Thyroid gland (tissue), 4 donors: ENCODE data around the gene PMM2.

Experiments
- POLR2A ChIP-seq, 2 donors: fragments of 450-650 bp; IDR thresholded peaks; one replicate each; pipeline ENCODE4 v1.6.1; 2017; ENCODE audit warnings: antibody characterized with exemption in 2 of 2, mild to moderate bottlenecking in 2 of 2, moderate library complexity in 1 of 2
- TF ChIP-seq, protein P1 (sequence below), 6 experiments: fragments of 200-600 bp in 3 of 6; fragments of 450-650 bp in 3 of 6; sonication (generic) in 3 of 6; IDR thresholded peaks; one replicate each; pipeline ENCODE4 v1.5.1; 2016 to 2019; ENCODE audit warnings: antibody characterized with exemption in 6 of 6, mild to moderate bottlenecking in 2 of 6, inconsistent platforms in 1 of 6, moderate library complexity in 1 of 6

DNA sequence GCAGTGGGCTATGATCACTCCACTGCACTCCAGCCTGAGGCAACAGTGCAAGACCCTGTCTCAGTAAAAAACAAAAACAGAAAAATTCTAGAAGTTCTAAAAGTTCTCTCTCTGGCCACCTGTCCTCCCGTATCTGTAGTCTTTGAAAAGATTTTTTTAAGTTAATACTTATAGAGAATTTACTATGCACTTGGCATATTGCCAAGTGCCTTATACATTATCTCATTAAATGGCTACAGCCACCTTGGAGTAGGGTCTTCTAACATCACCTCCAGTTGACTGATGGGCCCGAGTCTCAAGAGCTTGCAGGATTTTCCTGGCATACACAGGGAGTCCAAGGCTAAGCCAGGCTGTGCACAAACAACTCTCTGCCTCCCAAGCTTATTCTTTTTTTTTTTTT, 44.9 kb upstream of the PMM2 start:
- TF ChIP-seq, protein P1, sequence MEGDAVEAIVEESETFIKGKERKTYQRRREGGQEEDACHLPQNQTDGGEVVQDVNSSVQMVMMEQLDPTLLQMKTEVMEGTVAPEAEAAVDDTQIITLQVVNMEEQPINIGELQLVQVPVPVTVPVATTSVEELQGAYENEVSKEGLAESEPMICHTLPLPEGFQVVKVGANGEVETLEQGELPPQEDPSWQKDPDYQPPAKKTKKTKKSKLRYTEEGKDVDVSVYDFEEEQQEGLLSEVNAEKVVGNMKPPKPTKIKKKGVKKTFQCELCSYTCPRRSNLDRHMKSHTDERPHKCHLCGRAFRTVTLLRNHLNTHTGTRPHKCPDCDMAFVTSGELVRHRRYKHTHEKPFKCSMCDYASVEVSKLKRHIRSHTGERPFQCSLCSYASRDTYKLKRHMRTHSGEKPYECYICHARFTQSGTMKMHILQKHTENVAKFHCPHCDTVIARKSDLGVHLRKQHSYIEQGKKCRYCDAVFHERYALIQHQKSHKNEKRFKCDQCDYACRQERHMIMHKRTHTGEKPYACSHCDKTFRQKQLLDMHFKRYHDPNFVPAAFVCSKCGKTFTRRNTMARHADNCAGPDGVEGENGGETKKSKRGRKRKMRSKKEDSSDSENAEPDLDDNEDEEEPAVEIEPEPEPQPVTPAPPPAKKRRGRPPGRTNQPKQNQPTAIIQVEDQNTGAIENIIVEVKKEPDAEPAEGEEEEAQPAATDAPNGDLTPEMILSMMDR (IDR thresholded peaks at IDR 0.05), result no peak
- no peak for TF ChIP-seq POLR2A (IDR thresholded peaks at IDR 0.05)
